GM11168 (cell line): ENCODE data around the gene GATD1.

Experiments
- in situ Hi-C: fragments of 300-500 bp; cut with MboI; formaldehyde crosslinking; loops from one replicate; pipeline ENCODE4 v1.12.0; 2022; ENCODE audit warnings: low sequenced_read_pairs; ENCODE audit not compliant: unreplicated experiment

GATD1 gene

GRCh38 chr11:786235-787083, 9.2 kb upstream of the GATD1 start:
- in situ Hi-C loops = no loop called here

DNA sequence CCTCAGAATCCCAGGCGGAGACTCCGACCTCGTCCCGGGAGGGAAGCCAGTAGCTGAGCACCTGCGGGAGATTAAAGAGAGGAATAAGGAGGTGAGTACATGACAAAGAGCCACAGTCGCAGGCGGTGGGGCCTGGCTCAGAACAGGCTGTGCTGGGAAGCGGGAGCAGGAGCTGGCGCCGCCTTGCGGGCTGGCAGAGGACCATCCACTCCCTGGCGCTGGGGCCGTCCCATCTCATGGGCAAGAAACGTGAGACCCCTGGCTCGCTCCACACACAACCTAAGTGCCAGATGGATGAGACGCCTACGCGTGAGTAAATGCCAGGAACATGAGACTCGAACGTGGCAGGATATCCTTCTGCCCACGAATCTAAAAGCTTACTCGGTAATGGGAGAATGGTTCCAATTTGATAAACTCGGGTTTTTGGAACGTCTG, 6.3 kb upstream of the GATD1 start:
- in situ Hi-C loops = no loop called here

GRCh38 chr11:782264-783174, 5.2 kb upstream of the GATD1 start:
- in situ Hi-C loops = no loop called here

DNA sequence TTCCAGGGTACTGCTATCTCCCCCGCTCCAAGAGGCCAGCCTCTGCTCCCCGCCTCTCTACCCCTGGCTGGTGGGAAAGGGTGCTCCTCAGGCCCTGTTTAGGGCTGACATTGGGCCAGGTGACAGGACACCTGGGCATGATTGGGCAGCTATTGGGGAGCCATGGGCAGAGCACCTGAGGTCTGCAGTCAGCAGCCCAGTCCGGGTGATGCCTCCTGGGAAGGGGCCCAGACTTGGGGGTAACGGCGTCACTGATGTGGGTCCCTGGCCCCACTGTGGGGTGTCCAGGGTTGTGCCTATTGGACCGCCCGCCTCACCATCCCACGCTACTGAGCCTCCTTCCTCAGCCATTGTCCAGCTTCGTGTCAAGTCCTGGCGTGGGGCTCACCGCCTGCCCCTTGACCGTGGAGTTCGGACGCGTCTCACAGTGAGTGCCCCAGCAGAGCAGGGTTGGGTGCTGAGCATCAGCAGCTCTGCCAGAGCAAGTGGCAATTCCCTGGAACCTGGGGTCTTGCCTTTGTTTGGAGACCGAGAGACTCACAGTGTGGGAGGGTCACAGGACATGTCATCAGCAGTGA, 2.8 kb upstream of the GATD1 start:
- in situ Hi-C loops = no loop called here

DNA sequence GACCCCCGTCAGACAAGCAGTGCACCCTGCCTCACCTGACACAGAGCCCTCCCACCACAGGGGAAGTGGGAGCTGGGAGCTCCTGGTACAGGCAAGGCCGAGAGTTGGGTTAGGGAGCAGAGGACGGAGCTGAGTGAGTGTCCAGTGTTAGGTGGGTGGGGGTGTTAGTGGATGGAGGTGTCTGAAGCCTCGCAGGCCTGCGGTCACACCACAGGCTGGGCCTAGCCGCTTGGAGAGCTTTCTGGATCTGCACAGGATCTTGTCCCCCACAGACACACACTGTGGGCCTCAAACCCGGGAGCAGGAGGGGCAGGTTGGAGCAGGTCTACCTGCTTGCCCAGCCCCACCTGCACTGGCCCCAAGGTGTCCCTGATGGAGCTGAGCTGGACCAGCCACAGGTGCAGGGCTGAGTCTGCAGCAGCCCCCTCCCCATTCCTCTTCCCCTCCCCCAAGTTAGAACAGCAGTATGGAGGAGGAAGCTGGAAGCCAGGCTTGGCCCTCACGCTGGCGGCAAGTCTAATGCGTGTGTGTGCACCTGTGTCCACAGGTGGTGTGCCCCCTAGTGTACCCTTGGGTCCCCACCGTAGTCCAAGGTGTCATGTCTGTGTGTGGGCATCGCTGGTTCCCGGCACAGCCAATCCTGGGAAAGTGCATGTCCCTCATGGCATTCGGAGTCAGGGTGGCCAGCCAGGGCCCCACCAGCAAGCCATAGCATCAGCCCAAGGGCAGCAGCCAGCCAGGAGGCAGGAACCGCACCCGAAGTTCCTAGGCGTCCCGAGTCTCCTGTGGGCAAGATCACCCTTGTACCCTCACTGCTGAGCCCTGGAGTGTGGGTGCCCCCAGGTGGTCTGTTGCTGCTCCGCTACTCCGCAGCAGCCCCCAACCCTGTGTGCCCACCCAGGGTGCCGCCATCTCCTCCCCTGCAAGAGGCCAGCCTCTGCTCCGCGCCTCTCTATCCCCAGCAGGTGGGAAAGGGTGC, 2.0 kb upstream of the GATD1 start:
- in situ Hi-C loops = no loop called here

- in situ Hi-C loops = no loop called here
Observed at GRCh38 chr11:776561-777287, 563 bp downstream of the GATD1 start.

DNA sequence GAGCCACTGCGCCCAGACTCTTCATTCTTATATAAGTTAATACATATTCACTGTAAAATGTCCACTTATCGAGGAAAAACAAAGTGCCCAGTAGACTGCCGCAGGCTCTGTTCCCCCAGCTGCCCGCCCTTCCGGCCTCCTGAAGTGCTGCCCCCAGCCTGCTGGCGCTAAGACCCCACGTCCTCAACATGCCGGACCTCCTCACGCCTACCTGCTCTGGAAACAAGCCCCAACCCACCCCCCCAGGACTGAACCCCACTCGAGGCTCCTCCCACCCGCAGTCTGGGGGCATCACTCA, 1.1 kb downstream of the GATD1 start:
- in situ Hi-C loops = no loop called here

GRCh38 chr11:774873-775592, 2.3 kb downstream of the GATD1 start:
- in situ Hi-C loops = no loop called here

DNA sequence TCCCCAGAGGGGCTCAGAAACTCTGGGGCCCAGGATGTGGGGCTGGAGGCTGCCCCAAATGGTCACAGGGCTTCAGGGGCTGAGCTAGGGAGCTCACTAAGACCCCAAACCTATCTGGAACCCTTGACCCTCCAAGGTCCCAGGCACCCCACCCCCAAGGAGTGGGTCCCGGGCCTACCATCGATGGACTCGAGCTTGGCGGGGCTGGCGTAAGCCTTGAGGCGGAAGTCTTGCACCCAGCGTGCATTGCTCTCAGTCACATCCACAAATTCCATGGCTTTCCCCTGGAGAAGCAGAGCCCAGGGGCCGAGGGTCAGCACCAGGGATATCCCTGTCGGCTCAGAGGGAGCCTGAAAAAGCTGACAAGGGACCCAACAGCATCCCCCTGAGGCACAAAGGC, 3.5 kb downstream of the GATD1 start:
- in situ Hi-C loops = no loop called here

GRCh38 chr11:773425-773824, 3.9 kb downstream of the GATD1 start:
- in situ Hi-C loops = no loop called here

GRCh38 chr11:772429-773390, 4.6 kb downstream of the GATD1 start:
- in situ Hi-C loops = no loop called here

GRCh38 chr11:771617-772204, 5.6 kb downstream of the GATD1 start:
- in situ Hi-C loops = no loop called here

DNA sequence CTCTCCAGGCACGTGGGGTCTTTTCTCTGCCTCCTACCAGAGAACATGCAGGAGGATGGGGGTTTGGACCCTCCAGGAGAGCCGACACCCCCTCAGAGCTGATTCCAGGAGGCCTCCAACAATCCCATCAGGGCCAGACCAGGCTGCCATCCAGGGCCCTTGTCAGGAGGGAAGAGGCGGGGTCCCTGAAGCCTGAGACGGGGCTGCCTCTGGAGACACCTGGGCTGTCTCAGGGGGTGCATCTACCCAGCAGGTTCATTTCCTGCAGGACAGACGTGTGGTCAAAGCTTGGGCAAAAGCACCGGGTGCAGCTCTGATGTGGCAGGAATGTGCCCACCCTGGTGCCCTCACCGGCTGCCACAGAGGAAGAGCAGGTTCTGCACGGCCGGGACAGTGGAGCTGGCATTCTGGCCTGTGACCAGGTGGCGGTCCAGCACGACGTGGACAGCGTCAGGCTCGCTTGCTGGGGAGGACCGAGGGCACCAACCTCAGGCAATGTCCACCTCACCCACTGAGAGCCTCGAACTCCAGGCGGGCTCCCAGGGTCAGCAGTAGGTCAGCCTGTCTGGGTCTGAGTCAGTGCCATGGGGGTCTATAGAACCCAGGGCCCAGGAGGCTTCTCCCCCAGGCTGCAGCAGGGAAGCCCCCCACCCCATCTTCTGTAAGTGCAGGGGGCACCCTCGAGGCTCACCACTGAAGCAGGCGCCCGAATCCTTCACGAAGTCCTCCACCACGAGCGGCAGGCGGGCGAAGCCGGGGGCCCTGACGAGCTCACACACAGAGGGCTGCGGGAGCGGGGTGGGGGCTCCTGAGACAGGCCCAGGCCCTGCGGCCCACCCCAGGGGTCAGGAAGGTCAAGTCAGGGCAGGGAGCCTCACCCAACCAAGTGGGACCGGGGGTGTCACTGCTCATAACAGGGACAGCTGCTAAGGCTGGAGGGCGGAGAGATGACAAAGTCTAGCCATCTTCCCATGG, 6.4 kb downstream of the GATD1 start:
- in situ Hi-C loops = no loop called here

DNA sequence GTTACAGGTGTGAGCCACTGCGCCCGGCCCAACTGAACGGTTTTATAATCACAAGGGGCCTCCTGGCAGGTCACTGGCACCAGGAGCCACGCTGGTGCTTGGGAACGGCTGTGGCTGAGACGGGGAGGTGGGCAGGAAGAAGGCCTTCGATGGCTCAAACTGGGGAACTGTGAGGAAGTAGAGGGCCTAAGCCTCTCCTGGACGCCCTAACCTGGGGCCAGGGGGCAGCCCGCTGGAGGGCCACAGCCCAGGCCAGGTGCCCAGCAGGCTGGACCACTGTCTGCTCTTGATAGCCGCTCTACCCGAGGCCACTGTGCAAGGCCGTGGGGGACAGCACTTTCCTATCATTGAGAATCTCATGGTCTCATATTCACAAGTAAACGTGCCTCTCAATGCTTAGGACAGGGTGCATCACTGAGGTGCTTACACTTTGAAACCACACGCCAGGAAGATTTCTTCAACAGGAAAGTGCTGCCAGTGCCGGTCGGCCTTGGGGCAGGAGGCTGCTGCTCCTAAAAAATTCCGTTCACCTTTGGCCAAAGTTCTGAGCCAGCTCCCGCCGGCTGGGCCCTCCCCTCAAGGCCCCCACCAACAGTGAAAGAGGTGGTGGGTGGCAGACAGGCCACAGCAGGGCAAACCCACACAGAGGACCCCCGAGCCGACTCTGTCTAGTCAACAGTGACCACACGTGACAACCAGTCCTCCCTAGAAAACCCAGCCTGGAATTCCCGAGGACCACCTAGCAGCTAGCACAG, 7.2 kb downstream of the GATD1 start:
- in situ Hi-C loops = loop anchor here (10.0 kb wide), 1 partner anchor 555 kb away; no protein-coding TSS in a partner anchor

DNA sequence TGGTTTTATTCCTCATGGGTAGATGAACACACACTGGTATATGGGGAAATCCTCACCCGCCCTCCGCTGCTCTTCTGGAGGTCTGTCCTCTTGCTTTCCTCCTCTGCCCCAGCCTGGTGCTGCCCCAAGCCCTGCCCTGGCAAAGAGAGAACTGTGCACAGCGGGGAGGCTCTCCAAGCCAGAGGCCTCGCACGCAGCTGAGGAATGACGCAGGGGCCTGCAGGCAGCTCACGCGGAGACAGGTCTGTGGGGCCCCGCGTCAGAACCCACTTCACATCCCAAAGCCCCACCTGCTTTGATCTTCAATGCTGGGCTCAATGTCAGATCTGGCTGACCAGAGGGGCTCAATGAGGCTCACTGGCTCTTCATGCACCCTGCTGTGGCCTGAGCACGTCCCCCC, 10.0 kb downstream of the GATD1 start:
- in situ Hi-C loops = loop anchor here (10.0 kb wide), 1 partner anchor 552 kb away; no protein-coding TSS in a partner anchor
